ENCODE results near the gene DUSP1. TPM values are rescaled to one million over a fixed set of nuclear protein-coding genes. Genes with fewer than 3 reads are reported as not detected.

The DUSP1 gene
- total RNA-seq, 4 donors from 2014 or later, result 222 to 415 (median 252) TPM

DNA sequence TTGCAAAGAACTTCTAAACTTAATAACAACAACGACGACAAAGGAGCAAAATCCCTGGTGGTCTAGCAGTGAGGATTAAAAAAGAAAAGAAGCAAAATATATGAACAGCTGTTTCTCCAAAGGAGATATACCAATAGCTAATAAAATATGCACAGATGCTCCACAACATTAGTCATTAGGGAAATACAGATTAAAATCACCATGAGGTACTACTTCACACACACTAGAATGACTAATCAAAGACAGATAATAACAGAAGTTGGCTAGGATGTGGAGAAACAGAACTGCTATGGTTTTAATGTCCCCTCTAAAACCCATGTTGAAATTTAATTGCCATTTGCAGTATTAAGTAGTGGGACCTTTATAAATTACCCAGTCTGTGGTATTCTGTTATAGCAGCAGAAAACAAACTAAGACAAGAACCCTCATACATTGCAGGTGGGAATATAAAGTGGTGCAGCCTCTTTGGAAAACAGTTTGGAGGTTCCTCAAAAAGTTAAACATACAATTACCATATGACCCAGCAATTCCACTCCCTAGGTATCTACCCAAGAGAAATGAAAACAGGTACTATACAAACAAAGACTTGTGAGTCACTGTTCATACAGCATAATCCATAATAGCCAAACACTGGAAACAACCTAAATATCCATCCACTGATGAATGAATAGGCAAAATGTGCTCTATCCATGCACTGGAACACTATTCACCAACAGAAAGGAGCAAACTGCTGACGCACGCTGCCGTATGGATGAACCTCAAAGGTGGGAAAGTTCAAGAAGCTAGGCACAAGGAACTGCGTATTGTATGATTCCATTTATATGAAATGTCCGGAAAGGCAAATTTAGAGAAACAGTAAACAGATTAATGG, 11.4 kb upstream of the DUSP1 start:
- DNase-seq, result no peak

DNA sequence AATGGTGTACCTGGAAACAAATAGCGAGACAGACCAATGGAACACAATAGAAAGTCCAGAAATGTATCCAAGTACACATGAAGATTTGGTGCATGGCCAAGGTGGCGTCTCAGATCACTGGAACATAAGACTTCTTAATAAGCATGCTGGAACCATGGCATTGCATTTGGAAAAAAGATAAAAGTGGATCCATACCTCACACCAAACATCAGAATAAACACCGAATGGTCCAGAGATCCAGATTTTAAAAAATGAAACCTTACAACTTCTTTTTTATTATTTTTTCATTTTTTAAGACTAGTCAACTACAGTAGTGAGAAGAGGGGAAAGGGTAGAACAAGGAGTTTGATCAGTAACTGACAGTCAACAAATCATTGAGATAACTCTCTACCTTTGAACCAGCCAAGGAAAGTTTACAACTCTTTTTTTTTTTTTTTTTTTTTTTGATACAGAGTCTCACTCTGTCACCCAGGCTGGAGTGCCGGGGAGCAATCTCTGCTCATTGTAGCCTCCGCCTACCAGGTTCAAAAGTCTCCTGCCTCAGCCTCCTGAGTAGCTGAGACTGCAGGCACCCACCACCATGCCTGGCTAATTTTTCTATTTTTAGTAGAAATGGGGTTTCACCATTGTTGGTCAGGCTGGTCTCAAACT, 8.8 kb upstream of the DUSP1 start:
- 84 to 89% methylated on average over 4 to 5 of the region's 5 CpGs for WGBS, 2 donors
- no peak for DNase-seq
- TF ChIP-seq, protein P1, sequence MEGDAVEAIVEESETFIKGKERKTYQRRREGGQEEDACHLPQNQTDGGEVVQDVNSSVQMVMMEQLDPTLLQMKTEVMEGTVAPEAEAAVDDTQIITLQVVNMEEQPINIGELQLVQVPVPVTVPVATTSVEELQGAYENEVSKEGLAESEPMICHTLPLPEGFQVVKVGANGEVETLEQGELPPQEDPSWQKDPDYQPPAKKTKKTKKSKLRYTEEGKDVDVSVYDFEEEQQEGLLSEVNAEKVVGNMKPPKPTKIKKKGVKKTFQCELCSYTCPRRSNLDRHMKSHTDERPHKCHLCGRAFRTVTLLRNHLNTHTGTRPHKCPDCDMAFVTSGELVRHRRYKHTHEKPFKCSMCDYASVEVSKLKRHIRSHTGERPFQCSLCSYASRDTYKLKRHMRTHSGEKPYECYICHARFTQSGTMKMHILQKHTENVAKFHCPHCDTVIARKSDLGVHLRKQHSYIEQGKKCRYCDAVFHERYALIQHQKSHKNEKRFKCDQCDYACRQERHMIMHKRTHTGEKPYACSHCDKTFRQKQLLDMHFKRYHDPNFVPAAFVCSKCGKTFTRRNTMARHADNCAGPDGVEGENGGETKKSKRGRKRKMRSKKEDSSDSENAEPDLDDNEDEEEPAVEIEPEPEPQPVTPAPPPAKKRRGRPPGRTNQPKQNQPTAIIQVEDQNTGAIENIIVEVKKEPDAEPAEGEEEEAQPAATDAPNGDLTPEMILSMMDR (IDR thresholded peaks at IDR 0.05), result no peak
- TF ChIP-seq POLR2A (IDR thresholded peaks at IDR 0.05), result no peak

More for the DNA sequence above, 11.4 kb upstream of the DUSP1 start:
- H3K27me3 ChIP-seq, result no peaks in the 10 kb centered on the region
- no peaks in the 10 kb centered on the region for H3K36me3 ChIP-seq
- no peak overlapping the region for H3K4me3 ChIP-seq
- H3K27ac ChIP-seq, result peak overlapping the region; percentile 37 to 74 (median 62)
- peaks cover 16 to 31% (median 16%) of the 10 kb centered on the region in 3 donors for H3K4me1 ChIP-seq
- intact Hi-C loops (cut with DNase I), result no loop called here
- no peaks in the 10 kb centered on the region for H3K9me3 ChIP-seq
- WGBS, 2 donors, result 59 to 78% methylated on average over 7 of the region's 7 CpGs
- TF ChIP-seq, protein P1 (IDR thresholded peaks at IDR 0.05), result no peak
- no peak for TF ChIP-seq POLR2A (IDR thresholded peaks at IDR 0.05)

GRCh38 chr5:172777881-172778814, 7.2 kb upstream of the DUSP1 start:
- Histone ChIP-seq H3K9me3 (no peaks in the 10 kb centered on the region), H3K27me3 (no peaks in the 10 kb centered on the region), H3K4me1 (peaks cover 52 to 74% (median 53%) of the 10 kb centered on the region in 3 donors), H3K36me3 (no peaks in the 10 kb centered on the region), H3K27ac (peak overlapping the region; percentile 96 to 100 (median 99)), H3K4me3 (peak overlapping the region in 1 of 4 donors; percentile 26)
- TF ChIP-seq, protein P1 (IDR thresholded peaks at IDR 0.05), result no peak
- TF ChIP-seq POLR2A (IDR thresholded peaks at IDR 0.05), result no peak
- intact Hi-C loops (cut with DNase I), result loop anchor here (10.0 kb wide), 2 partner anchors 87 to 127 kb away; no protein-coding TSS in a partner anchor
- no peak for DNase-seq
- WGBS, 2 donors, result 51% methylated on average over 11 to 13 of the region's 13 CpGs

More for the DNA sequence above, 8.8 kb upstream of the DUSP1 start:
- intact Hi-C loops (cut with DNase I), result loop anchor here (10.0 kb wide), 2 partner anchors 85 to 125 kb away; no protein-coding TSS in a partner anchor
- Histone ChIP-seq H3K27me3 (no peaks in the 10 kb centered on the region), H3K36me3 (no peaks in the 10 kb centered on the region), H3K4me3 (no peak overlapping the region), H3K27ac (peak overlapping the region in 1 of 4 donors; percentile 100), H3K4me1 (peaks cover 36 to 57% (median 38%) of the 10 kb centered on the region in 3 donors), H3K9me3 (no peaks in the 10 kb centered on the region)

DNA sequence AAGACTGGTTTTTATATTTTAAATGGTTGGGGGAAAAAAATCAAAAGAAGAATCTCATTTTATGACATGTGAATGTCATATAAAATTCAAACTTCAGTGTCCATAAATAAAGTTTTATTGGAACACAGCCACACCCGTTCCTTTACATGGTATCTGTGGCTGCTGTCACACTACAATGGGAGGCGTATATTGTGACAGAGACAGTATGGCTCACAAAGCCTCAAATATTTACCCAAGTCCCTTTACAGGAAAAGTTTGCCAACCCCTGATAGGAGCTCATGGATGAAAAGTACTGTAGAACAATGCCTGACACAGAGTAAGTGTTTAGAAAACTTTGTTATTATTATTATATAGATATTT, 5.2 kb upstream of the DUSP1 start:
- TF ChIP-seq, protein P1 (IDR thresholded peaks at IDR 0.05), result no peak
- TF ChIP-seq POLR2A (IDR thresholded peaks at IDR 0.05), result no peak
- Histone ChIP-seq H3K4me1 (peaks cover 55 to 82% (median 62%) of the 10 kb centered on the region in 3 donors), H3K27ac (peak overlapping the region; percentile 96 to 100 (median 99)), H3K4me3 (no peak overlapping the region), H3K9me3 (no peaks in the 10 kb centered on the region), H3K27me3 (no peaks in the 10 kb centered on the region), H3K36me3 (no peaks in the 10 kb centered on the region)
- intact Hi-C loops (cut with DNase I), result loop anchor here (10.0 kb wide), 2 partner anchors 89 to 129 kb away; no protein-coding TSS in a partner anchor
- WGBS, 2 donors, result 81 to 82% methylated on average over 2 of the region's 2 CpGs
- DNase-seq, result no peak

Measured in esophagus squamous epithelium (tissue), 5 donors.